ENCODE data around the gene TRAPPC11. TPM values are rescaled to one million over a fixed set of nuclear protein-coding genes. Genes with fewer than 3 reads are reported as not detected.

The TRAPPC11 gene
- total RNA-seq, 1 experiment from 2014 or later = 29.1 TPM

- no peak overlapping the region for H3K4me3 ChIP-seq (ENCODE audit: low read depth, low read length, poor library complexity, severe bottlenecking)
- DNase-seq (ENCODE audit: low spot score) = no peak
- no peaks in the 10 kb centered on the region for H3K4me1 ChIP-seq (ENCODE audit: insufficient read depth, low read length, poor library complexity, severe bottlenecking)
- no peaks in the 10 kb centered on the region for H3K9me3 ChIP-seq (ENCODE audit: low read depth, low read length, poor library complexity, severe bottlenecking)
- TF ChIP-seq EZH2 (IDR thresholded peaks at IDR 0.05; ENCODE audit: borderline replicate concordance, low read depth, low read length, poor library complexity, severe bottlenecking) = no peak
- TF ChIP-seq CTCF (conservative IDR thresholded peaks at IDR 0.05; ENCODE audit: low read depth, low read length) = no peak
- H3K27ac ChIP-seq (ENCODE audit: low read depth, low read length, poor library complexity, severe bottlenecking) = no peak overlapping the region
- CTCF ChIA-PET = no interaction called here
- no peaks in the 10 kb centered on the region for H3K36me3 ChIP-seq (ENCODE audit: insufficient read depth, low read length, poor library complexity, severe bottlenecking)
- BruUV-seq (replicated peaks) = no TSS peak
- POLR2A ChIA-PET (ENCODE audit: low non-redundant PET) = no interaction called here
- intact Hi-C loops (cut with micrococcal nuclease; ENCODE audit: unreplicated experiment) = no loop called here
- no peaks in the 10 kb centered on the region for H3K27me3 ChIP-seq (replicated peaks; ENCODE audit: insufficient read depth, low read depth, low read length, poor library complexity)
Measured at GRCh38 chr4:183635321-183635720, 23.8 kb upstream of the TRAPPC11 start.

GRCh38 chr4:183635741-183636140 lies 23.4 kb upstream of the TRAPPC11 start:
- H3K27me3 ChIP-seq (replicated peaks; ENCODE audit: insufficient read depth, low read depth, low read length, poor library complexity) = no peaks in the 10 kb centered on the region
- no peak for DNase-seq (ENCODE audit: low spot score)
- no peaks in the 10 kb centered on the region for H3K9me3 ChIP-seq (ENCODE audit: low read depth, low read length, poor library complexity, severe bottlenecking)
- H3K36me3 ChIP-seq (ENCODE audit: insufficient read depth, low read length, poor library complexity, severe bottlenecking) = no peaks in the 10 kb centered on the region
- no peak overlapping the region for H3K4me3 ChIP-seq (ENCODE audit: low read depth, low read length, poor library complexity, severe bottlenecking)
- no peak overlapping the region for H3K27ac ChIP-seq (ENCODE audit: low read depth, low read length, poor library complexity, severe bottlenecking)
- TF ChIP-seq EZH2 (IDR thresholded peaks at IDR 0.05; ENCODE audit: borderline replicate concordance, low read depth, low read length, poor library complexity, severe bottlenecking) (no peak), CTCF (conservative IDR thresholded peaks at IDR 0.05; ENCODE audit: low read depth, low read length) (no peak)
- intact Hi-C loops (cut with micrococcal nuclease; ENCODE audit: unreplicated experiment) = no loop called here
- no peaks in the 10 kb centered on the region for H3K4me1 ChIP-seq (ENCODE audit: insufficient read depth, low read length, poor library complexity, severe bottlenecking)
- ChIA-PET CTCF (no interaction called here), POLR2A (ENCODE audit: low non-redundant PET) (no interaction called here)
- BruUV-seq (replicated peaks) = no TSS peak

- no peak overlapping the region for H3K4me3 ChIP-seq (ENCODE audit: low read depth, low read length, poor library complexity, severe bottlenecking)
Measured at GRCh38 chr4:183636503-183636902, 22.6 kb upstream of the TRAPPC11 start.

More at GRCh38 chr4:183636503-183636902, 22.6 kb upstream of the TRAPPC11 start:
- Histone ChIP-seq H3K9me3 (ENCODE audit: low read depth, low read length, poor library complexity, severe bottlenecking) (no peaks in the 10 kb centered on the region), H3K4me1 (ENCODE audit: insufficient read depth, low read length, poor library complexity, severe bottlenecking) (no peaks in the 10 kb centered on the region), H3K36me3 (ENCODE audit: insufficient read depth, low read length, poor library complexity, severe bottlenecking) (no peaks in the 10 kb centered on the region), H3K27me3 (replicated peaks; ENCODE audit: insufficient read depth, low read depth, low read length, poor library complexity) (no peaks in the 10 kb centered on the region), H3K27ac (ENCODE audit: low read depth, low read length, poor library complexity, severe bottlenecking) (no peak overlapping the region)
- TF ChIP-seq EZH2 (IDR thresholded peaks at IDR 0.05; ENCODE audit: borderline replicate concordance, low read depth, low read length, poor library complexity, severe bottlenecking) (no peak), CTCF (conservative IDR thresholded peaks at IDR 0.05; ENCODE audit: low read depth, low read length) (no peak)
- no TSS peak for BruUV-seq (replicated peaks)
- POLR2A ChIA-PET (ENCODE audit: low non-redundant PET) = interaction anchor here (0.6 kb wide), 1 partner anchor 1943 kb away, joined by 3 read pairs; no protein-coding TSS in a partner anchor
- intact Hi-C loops (cut with micrococcal nuclease; ENCODE audit: unreplicated experiment) = no loop called here
- DNase-seq (ENCODE audit: low spot score) = no peak
- CTCF ChIA-PET = no interaction called here

Measured in A673 (cell line).